ENCODE measurements around the gene CEP20.

The CEP20 gene

DNA sequence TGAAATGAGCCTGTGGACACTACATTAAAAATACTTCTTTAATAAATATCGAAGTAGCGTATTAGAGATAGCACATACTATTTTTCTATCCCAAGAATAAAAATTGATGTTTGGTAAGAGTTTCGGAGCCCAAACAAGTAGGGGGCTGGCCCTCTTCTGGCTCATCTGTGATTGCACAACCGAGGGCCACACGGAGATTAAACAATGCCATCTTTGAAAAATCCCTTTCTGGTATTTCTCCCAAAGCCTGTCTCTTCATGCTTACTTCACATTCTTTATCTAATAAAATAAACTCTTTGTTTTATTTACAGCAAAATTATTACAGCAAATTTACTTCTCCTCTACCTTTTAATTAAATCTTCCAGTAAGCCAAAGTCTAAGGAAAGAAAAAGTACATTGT lies 22.0 kb downstream of the CEP20 start:
- H3K4me3 ChIP-seq (ENCODE audit: control insufficient read depth, low read depth, low read length): no peak overlapping the region
- TF ChIP-seq, protein P1, sequence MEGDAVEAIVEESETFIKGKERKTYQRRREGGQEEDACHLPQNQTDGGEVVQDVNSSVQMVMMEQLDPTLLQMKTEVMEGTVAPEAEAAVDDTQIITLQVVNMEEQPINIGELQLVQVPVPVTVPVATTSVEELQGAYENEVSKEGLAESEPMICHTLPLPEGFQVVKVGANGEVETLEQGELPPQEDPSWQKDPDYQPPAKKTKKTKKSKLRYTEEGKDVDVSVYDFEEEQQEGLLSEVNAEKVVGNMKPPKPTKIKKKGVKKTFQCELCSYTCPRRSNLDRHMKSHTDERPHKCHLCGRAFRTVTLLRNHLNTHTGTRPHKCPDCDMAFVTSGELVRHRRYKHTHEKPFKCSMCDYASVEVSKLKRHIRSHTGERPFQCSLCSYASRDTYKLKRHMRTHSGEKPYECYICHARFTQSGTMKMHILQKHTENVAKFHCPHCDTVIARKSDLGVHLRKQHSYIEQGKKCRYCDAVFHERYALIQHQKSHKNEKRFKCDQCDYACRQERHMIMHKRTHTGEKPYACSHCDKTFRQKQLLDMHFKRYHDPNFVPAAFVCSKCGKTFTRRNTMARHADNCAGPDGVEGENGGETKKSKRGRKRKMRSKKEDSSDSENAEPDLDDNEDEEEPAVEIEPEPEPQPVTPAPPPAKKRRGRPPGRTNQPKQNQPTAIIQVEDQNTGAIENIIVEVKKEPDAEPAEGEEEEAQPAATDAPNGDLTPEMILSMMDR (IDR thresholded peaks at IDR 0.05; ENCODE audit: control insufficient read depth, insufficient read depth, low read depth, low read length, missing control alignments): no peak
- DNase-seq (ENCODE audit: low read depth): no peak

DNA sequence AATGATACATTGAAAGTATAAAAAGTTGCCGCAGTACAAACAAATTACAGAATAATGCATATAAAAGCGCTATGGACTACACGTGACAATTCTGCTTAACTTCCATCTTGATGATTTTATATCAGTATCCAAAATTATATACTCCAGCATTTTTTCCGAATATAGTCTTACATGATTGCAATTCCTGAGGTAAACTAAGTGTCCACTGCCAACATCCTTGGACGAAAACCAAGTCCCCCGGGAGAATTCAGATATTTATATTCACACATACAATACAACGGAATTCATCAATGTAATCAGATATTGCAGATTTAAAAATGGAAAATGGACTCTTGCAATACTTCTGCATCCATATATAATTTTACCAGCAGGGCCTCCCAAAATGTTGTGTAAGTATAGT lies 22.7 kb downstream of the CEP20 start:
- TF ChIP-seq, protein P1 (IDR thresholded peaks at IDR 0.05; ENCODE audit: control insufficient read depth, insufficient read depth, low read depth, low read length, missing control alignments): no peak
- no peak overlapping the region for H3K4me3 ChIP-seq (ENCODE audit: control insufficient read depth, low read depth, low read length)
- DNase-seq (ENCODE audit: low read depth): no peak

DNA sequence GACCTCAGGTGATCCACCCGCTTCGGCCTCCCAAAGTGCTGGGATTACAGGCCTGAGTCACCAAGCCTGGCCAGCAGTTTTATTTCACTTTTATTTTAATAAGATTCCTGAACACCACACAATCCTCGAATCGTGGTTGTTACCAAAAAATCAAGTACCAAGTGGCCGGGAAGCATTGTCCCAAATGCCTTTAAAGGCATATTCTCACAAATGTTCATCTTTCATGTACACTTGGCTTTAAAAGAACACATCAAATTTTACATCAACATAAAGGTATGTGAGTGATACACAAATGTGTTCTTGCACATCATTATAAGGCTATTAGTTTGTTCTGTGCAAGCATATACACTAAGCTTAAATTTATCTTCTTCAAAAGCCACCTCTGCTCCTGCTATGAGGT lies 23.5 kb downstream of the CEP20 start:
- H3K4me3 ChIP-seq (ENCODE audit: control insufficient read depth, low read depth, low read length): no peak overlapping the region
- TF ChIP-seq, protein P1 (IDR thresholded peaks at IDR 0.05; ENCODE audit: control insufficient read depth, insufficient read depth, low read depth, low read length, missing control alignments): no peak
- no peak for DNase-seq (ENCODE audit: low read depth)

DNA sequence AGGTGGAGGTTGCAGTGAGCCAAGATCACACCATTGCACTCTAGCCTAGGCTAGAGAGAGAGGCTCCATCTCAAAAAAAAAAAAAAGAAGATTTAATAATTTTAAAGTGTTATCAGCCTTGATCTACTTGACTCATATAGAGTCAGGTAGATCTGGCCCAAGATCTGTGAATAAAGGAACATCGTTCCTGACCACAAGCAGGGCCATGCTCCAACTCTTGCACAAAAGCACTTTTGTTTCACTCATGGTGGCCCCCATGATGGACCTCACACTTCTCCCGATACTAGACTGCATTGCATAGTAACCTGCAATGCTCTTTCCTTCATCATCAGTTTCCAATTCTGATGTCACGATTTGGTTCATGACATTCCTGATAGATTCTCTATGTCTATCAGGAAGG lies 26.4 kb downstream of the CEP20 start:
- H3K4me3 ChIP-seq (ENCODE audit: control insufficient read depth, low read depth, low read length): no peak overlapping the region
- TF ChIP-seq, protein P1 (IDR thresholded peaks at IDR 0.05; ENCODE audit: control insufficient read depth, insufficient read depth, low read depth, low read length, missing control alignments): no peak
- DNase-seq (ENCODE audit: low read depth): no peak

DNA sequence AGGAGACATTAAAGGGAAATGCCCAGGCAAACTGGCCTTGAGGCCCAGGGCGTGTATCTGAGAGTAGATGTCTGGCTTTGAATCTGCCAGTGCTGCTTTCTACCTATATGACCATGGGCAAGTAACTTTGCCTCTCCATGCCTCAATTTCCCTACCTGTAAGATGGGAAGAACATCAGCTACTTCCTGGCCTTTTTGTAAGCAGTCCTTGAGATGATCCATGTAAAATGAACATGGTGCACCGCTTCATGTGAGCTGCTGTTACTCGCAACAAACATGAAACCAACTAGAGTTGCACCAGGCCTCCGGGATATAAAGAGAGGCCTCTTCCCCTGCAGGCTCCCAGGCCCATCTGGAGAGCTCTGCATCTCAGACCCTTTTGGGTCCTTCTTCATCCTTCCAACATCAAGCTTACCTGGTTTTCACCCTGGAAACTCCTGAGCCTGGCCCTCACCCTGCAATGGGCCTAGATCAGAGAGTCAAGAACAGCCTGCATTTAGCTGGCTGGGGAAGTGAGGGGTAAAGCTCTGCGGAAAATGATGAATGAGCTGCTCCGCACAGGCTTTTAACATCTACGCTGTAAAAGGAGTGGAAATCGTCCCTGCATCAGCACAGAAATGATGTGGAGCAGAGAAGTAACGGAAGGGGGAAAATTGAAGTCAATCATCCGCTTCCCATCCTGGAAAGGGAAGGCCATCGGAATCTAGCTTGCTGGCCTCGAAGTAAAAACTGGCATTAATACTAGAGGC lies 29.3 kb downstream of the CEP20 start:
- H3K4me3 ChIP-seq (ENCODE audit: control insufficient read depth, low read depth, low read length): no peak overlapping the region
- TF ChIP-seq, protein P1 (IDR thresholded peaks at IDR 0.05; ENCODE audit: control insufficient read depth, insufficient read depth, low read depth, low read length, missing control alignments): no peak
- no peak for DNase-seq (ENCODE audit: low read depth)

DNA sequence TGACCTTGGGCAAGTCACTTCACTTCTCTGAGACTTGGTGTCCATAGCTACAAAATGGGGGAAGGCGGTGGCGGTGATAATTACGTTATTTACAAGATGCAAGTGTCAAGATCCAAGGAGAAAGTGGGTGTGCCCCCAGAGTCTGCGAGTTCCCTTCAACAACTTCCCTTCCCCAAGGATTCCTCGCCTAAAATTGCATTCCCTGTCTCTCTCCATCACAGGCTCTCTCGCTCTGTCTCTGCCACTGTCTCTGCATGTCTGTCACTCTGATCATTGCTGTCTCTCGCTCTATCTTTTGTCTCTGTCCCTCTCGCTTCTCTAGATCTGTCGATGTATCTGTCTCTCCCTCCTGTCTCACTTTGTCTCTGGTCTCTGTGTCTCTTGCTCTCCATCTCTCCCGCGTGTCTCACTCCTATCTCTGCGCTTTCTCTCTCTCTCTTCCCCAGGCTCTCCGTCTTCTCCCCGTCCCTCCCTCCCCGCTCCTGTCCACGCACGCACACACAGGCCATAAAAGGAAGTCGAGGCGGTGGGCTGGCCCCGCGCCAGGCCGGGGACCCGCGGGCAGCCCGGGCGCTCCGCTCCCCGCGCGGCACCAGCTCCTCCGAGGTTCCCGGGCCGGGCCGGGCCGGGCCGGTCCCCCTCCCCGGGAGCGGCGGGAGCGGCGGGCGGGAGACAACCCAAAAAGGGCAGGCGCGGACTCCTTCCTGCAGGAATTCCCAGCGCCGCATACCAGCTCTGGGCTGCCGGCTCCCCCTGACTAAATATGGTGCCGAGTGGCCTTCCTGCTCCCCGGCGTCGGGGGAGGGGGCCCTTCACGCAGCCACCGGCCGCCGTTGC lies 30.5 kb downstream of the CEP20 start:
- H3K4me3 ChIP-seq (ENCODE audit: control insufficient read depth, low read depth, low read length): peak overlapping the region; percentile 32
- DNase-seq (ENCODE audit: low read depth): no peak
- TF ChIP-seq, protein P1 (IDR thresholded peaks at IDR 0.05; ENCODE audit: control insufficient read depth, insufficient read depth, low read depth, low read length, missing control alignments): no peak
